ENCODE results near the gene RIOK2.
A peak's percentile ranks its signal among the peaks of the same experiment; 100 is the strongest.
"Not testable (repeated sequence)": the region's sequence is repeated elsewhere in the genome, so short reads cannot be mapped to it uniquely, and the experiment has no call there.

RIOK2 gene

GRCh38 chr5:97141031-97141430, 42.0 kb downstream of the RIOK2 start:
- TF ChIP-seq CTCF (IDR thresholded peaks at IDR 0.05) = no peak
- Mint-ChIP-seq H3K36me3 (ENCODE audit: low read depth) (no peaks in the 10 kb centered on the region), H3K27ac (no peak overlapping the region), H3K27me3 (ENCODE audit: low read depth, poor library complexity) (no peaks in the 10 kb centered on the region), H3K9me3 (no peaks in the 10 kb centered on the region), H3K4me1 (peaks cover 57% of the 10 kb centered on the region), H3K4me3 (peak overlapping the region; percentile 71)
- no peak for DNase-seq

- not testable (repeated sequence) for H3K36me3 Mint-ChIP-seq (ENCODE audit: low read depth); DNase-seq; H3K27me3 Mint-ChIP-seq (ENCODE audit: low read depth, poor library complexity); H3K9me3 Mint-ChIP-seq
- Mint-ChIP-seq H3K4me3 (peak overlapping the region; percentile 58), H3K27ac (peak overlapping the region; percentile 9), H3K4me1 (peaks cover 61% of the 10 kb centered on the region)
Observed at GRCh38 chr5:97140250-97140649, 42.8 kb downstream of the RIOK2 start.

- Mint-ChIP-seq H3K4me1 (peaks cover 59% of the 10 kb centered on the region), H3K4me3 (no peak overlapping the region), H3K27ac (peak overlapping the region; percentile 50), H3K27me3 (ENCODE audit: low read depth, poor library complexity) (no peaks in the 10 kb centered on the region), H3K36me3 (ENCODE audit: low read depth) (no peaks in the 10 kb centered on the region), H3K9me3 (no peaks in the 10 kb centered on the region)
- TF ChIP-seq CTCF (IDR thresholded peaks at IDR 0.05) = no peak
- DNase-seq = no peak
Observed at GRCh38 chr5:97136475-97136874, 46.6 kb downstream of the RIOK2 start.

- TF ChIP-seq CTCF (IDR thresholded peaks at IDR 0.05) = no peak
- DNase-seq = no peak
- Mint-ChIP-seq H3K27ac (peak overlapping the region; percentile 50), H3K4me1 (peaks cover 59% of the 10 kb centered on the region), H3K27me3 (ENCODE audit: low read depth, poor library complexity) (no peaks in the 10 kb centered on the region), H3K4me3 (no peak overlapping the region), H3K36me3 (ENCODE audit: low read depth) (no peaks in the 10 kb centered on the region), H3K9me3 (no peaks in the 10 kb centered on the region)
Observed at GRCh38 chr5:97135868-97136267, 47.2 kb downstream of the RIOK2 start.

- Mint-ChIP-seq H3K27ac (peak overlapping the region; percentile 33), H3K4me3 (no peak overlapping the region), H3K9me3 (no peaks in the 10 kb centered on the region), H3K36me3 (ENCODE audit: low read depth) (no peaks in the 10 kb centered on the region), H3K27me3 (ENCODE audit: low read depth, poor library complexity) (no peaks in the 10 kb centered on the region), H3K4me1 (peaks cover 56% of the 10 kb centered on the region)
- no peak for DNase-seq
- TF ChIP-seq CTCF (IDR thresholded peaks at IDR 0.05) = no peak
Observed at GRCh38 chr5:97134634-97135033, 48.4 kb downstream of the RIOK2 start.

GRCh38 chr5:97133101-97133500, 49.9 kb downstream of the RIOK2 start:
- Mint-ChIP-seq H3K27ac (no peak overlapping the region), H3K36me3 (ENCODE audit: low read depth) (no peaks in the 10 kb centered on the region), H3K27me3 (ENCODE audit: low read depth, poor library complexity) (peaks cover 4% of the 10 kb centered on the region), H3K4me3 (no peak overlapping the region), H3K4me1 (peaks cover 43% of the 10 kb centered on the region), H3K9me3 (no peaks in the 10 kb centered on the region)
- no peak for TF ChIP-seq CTCF (IDR thresholded peaks at IDR 0.05)
- no peak for DNase-seq
